HCT116 (cell line): Measurements from ENCODE around the gene TEKT5. TPM values are rescaled to one million over a fixed set of nuclear protein-coding genes. Genes with fewer than 3 reads are reported as not detected.

Source experiments
- total RNA-seq: library from RNA; stranded (reverse); gene quantifications from one replicate; pipeline ENCODE4 v1.2.1, GENCODE V29; 2021; ENCODE audit not compliant: unreplicated experiment

TEKT5 gene
- total RNA-seq, 1 experiment from 2014 or later, result 0.37 TPM

Other genes starting within 250 kb of the TEKT5 start
- 32.6 TPM for gene EMP2, start 114.3 kb downstream of the TEKT5 start, total RNA-seq
- gene NUBP1, start 48.9 kb upstream of the TEKT5 start, total RNA-seq, result 31.5 TPM
- gene TVP23A, start 123.9 kb upstream of the TEKT5 start, total RNA-seq, result not detected
- gene CIITA, start 182.3 kb upstream of the TEKT5 start, total RNA-seq, result 0.25 TPM
- gene DEXI, start 247.5 kb upstream of the TEKT5 start, total RNA-seq, result 37.8 TPM
- gene CLEC16A, start 249.6 kb upstream of the TEKT5 start, total RNA-seq, result 18.0 TPM